Thoracic aorta (tissue), 2 donors: ENCODE data around the gene HERC4. TPM values are rescaled to one million over a fixed set of nuclear protein-coding genes. Genes with fewer than 3 reads are reported as not detected.
"Not testable (repeated sequence)": the region's sequence is repeated elsewhere in the genome, so short reads cannot be mapped to it uniquely, and the experiment has no call there.

Experiments used
- ATAC-seq: fragments of 150-250 bp; one replicate; pipeline ENCODE4 v1.8.0; 2017; ENCODE audit warnings: low read depth; ENCODE audit not compliant: insufficient number of reproducible peaks, low FRiP score
- DNase-seq: peaks from one replicate; pipeline ENCODE4 v3.0.0-alpha.2; 2020; ENCODE audit warnings: low spot score
- H3K27ac ChIP-seq, 2 donors: fragments of 200-600 bp; sonication (generic); 1 replicate in 1 of 2; 2 replicates in 1 of 2; pipeline ENCODE4 v1.5.1; 2016; ENCODE audit warnings: mild to moderate bottlenecking in 2 of 2, moderate library complexity in 2 of 2
- H3K27me3 ChIP-seq: fragments of 200-600 bp; sonication (generic); replicated peaks from 2 replicates; pipeline ENCODE4 v1.6.0; 2016; ENCODE audit warnings: mild to moderate bottlenecking; ENCODE audit not compliant: insufficient read depth
- H3K36me3 ChIP-seq: fragments of 200-600 bp; sonication (generic); one replicate; pipeline ENCODE4 v1.5.1; 2016
- H3K4me1 ChIP-seq, 2 donors: fragments of 200-600 bp; sonication (generic); 1 replicate in 1 of 2; 2 replicates in 1 of 2; pipeline versions ENCODE4 v1.5.1 to v1.6.0; 2016; ENCODE audit warnings: low read depth in 2 of 2, mild to moderate bottlenecking in 1 of 2; ENCODE audit not compliant: control insufficient read depth in 1 of 2
- H3K4me3 ChIP-seq: fragments of 200-600 bp; sonication (generic); 2 replicates; pipeline ENCODE4 v1.5.1; 2016; ENCODE audit warnings: mild to moderate bottlenecking
- H3K9me3 ChIP-seq: fragments of 200-600 bp; sonication (generic); 2 replicates; pipeline ENCODE4 v1.5.1; 2016
- total RNA-seq, 2 donors: library from RNA; depleted of rRNA; stranded (reverse); fragments of >200 nt; gene quantifications; one replicate each; pipeline versions ENCODE4 v1.1.0 to v1.2.3, GENCODE V29; 2016
- TF ChIP-seq, protein P1 (sequence below): fragments of 200-600 bp; sonication (generic); IDR thresholded peaks from one replicate; pipeline ENCODE4 v1.5.1; 2019; ENCODE audit warnings: antibody characterized with exemption

The HERC4 gene
- total RNA-seq, 2 donors from 2014 or later, result 60.2 to 83.7 TPM

GRCh38 chr10:68081916-68082315 is 6.8 kb upstream of the HERC4 start:
- Histone ChIP-seq H3K4me1 (no peaks in the 10 kb centered on the region), H3K27ac (no peak overlapping the region), H3K9me3 (no peaks in the 10 kb centered on the region), H3K36me3 (no peaks in the 10 kb centered on the region), H3K27me3 (no peaks in the 10 kb centered on the region), H3K4me3 (no peak overlapping the region)
- ATAC-seq, result no peak
- DNase-seq, result no peak
- TF ChIP-seq, protein P1, sequence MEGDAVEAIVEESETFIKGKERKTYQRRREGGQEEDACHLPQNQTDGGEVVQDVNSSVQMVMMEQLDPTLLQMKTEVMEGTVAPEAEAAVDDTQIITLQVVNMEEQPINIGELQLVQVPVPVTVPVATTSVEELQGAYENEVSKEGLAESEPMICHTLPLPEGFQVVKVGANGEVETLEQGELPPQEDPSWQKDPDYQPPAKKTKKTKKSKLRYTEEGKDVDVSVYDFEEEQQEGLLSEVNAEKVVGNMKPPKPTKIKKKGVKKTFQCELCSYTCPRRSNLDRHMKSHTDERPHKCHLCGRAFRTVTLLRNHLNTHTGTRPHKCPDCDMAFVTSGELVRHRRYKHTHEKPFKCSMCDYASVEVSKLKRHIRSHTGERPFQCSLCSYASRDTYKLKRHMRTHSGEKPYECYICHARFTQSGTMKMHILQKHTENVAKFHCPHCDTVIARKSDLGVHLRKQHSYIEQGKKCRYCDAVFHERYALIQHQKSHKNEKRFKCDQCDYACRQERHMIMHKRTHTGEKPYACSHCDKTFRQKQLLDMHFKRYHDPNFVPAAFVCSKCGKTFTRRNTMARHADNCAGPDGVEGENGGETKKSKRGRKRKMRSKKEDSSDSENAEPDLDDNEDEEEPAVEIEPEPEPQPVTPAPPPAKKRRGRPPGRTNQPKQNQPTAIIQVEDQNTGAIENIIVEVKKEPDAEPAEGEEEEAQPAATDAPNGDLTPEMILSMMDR, result no peak

GRCh38 chr10:68080853-68081431 is 5.9 kb upstream of the HERC4 start:
- Histone ChIP-seq H3K4me1 (no peaks in the 10 kb centered on the region), H3K36me3 (no peaks in the 10 kb centered on the region), H3K9me3 (no peaks in the 10 kb centered on the region), H3K27ac (no peak overlapping the region), H3K4me3 (no peak overlapping the region), H3K27me3 (no peaks in the 10 kb centered on the region)
- TF ChIP-seq, protein P1, result no peak
- ATAC-seq (no peak), DNase-seq (no peak)

- TF ChIP-seq, protein P1, result no peak
- Histone ChIP-seq H3K27me3 (no peaks in the 10 kb centered on the region), H3K27ac (no peak overlapping the region), H3K36me3 (no peaks in the 10 kb centered on the region), H3K4me3 (no peak overlapping the region), H3K9me3 (no peaks in the 10 kb centered on the region), H3K4me1 (peaks cover 4% of the 10 kb centered on the region in 2 donors)
- DNase-seq (no peak), ATAC-seq (no peak)
Measured at GRCh38 chr10:68079434-68079833, 4.4 kb upstream of the HERC4 start.

GRCh38 chr10:68077026-68077425 is 1.9 kb upstream of the HERC4 start:
- TF ChIP-seq, protein P1, result no peak
- Histone ChIP-seq H3K4me3 (no peak overlapping the region), H3K36me3 (no peaks in the 10 kb centered on the region), H3K4me1 (peaks cover 19 to 21% of the 10 kb centered on the region in 2 donors), H3K27me3 (no peaks in the 10 kb centered on the region), H3K9me3 (no peaks in the 10 kb centered on the region), H3K27ac (no peak overlapping the region)
- DNase-seq (no peak), ATAC-seq (no peak)

DNA sequence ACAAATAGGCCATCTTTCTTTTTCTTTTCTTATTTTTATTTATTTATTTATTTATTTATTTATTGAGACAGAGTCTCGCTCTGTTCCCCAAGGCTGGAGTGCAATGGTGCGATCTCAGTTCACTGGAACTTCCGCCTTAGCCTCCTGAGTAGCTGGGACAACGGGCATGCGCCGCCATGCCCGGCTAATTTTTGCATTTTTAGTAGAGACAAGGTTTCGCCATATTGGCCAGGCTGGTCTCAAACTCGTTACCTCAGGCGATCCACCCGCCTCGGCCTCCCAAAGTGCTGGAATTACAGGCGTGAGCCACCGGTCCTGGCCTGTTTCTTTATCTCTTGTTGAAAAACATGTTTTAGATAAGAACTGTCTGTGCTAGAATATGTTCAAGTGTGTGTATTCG is 998 bp upstream of the HERC4 start:
- not testable (repeated sequence) for H3K36me3 ChIP-seq, H3K27ac ChIP-seq, H3K27me3 ChIP-seq, ATAC-seq, H3K4me3 ChIP-seq, H3K9me3 ChIP-seq, DNase-seq
- H3K4me1 ChIP-seq, result peaks cover 24 to 31% of the 10 kb centered on the region in 2 donors

- ATAC-seq (no peak), DNase-seq (no peak)
- Histone ChIP-seq H3K27me3 (no peaks in the 10 kb centered on the region), H3K9me3 (no peaks in the 10 kb centered on the region), H3K36me3 (no peaks in the 10 kb centered on the region), H3K27ac (peak overlapping the region in 1 of 2 donors; percentile 63), H3K4me3 (peak overlapping the region; percentile 93), H3K4me1 (peaks cover 28 to 36% of the 10 kb centered on the region in 2 donors)
- TF ChIP-seq, protein P1, result no peak
Measured at GRCh38 chr10:68075550-68076004, 494 bp upstream of the HERC4 start.
